NB4 (cell line): ENCODE data around the gene BAIAP2.

Experiments used
- DNase-seq: peaks from one replicate; pipeline ENCODE4 v3.0.0; 2010; ENCODE audit warnings: low read depth
- H3K4me3 ChIP-seq: one replicate; pipeline ENCODE4 v1.5.1; 2011; ENCODE audit warnings: mild to moderate bottlenecking, low read depth, low read length, moderate library complexity
- CTCF ChIP-seq: IDR thresholded peaks from one replicate; pipeline ENCODE4 v1.5.1; 2012; ENCODE audit warnings: low read depth, low read length
- MYC ChIP-seq: IDR thresholded peaks from 2 replicates; pipeline ENCODE4 v1.6.1; 2011; ENCODE audit warnings: low read depth, low read length
- POLR2A ChIP-seq: IDR thresholded peaks from 2 replicates; pipeline ENCODE4 v1.6.1; 2011; ENCODE audit warnings: mild to moderate bottlenecking; ENCODE audit not compliant: insufficient read length; ENCODE audit errors: extremely low read depth
- TF ChIP-seq, protein P1 (sequence below): IDR thresholded peaks from 2 replicates; pipeline ENCODE4 v1.6.1; 2011; ENCODE audit warnings: low read depth, low read length

Gene BAIAP2

DNA sequence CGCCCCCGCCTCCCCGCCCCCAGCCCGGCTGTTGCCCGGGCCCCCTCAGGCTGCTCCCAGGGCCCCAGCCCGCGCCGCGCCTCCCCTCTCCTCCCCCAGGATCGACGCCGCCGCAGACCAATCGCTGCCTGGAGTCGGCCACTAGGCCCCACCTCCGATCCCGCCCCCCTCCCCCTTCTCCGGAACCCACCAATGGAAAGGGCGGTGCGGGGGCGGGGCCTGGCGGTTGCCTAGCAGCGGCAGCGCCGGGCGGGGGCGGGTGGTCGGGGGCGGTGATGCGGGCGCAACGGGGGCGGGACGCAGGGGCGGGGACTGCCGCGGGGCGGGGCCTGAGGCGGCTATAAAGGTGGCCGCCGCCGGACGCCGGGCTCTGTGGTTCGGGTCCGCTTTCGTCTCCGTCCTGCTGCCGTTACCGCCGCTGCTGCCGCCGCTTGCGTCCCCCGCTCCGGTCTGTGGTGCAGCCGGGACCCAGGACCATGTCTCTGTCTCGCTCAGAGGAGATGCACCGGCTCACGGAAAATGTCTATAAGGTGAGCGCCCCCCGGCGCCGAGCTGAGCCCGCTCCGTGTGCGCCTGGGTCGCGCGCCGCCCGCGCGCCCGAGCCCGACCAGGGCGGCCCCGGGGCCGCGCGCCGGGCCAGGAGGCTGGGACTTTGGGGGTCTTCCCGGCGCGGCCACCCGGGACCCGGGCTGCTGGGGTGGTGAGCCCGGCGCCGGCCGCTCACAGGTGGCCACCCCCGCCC, at the start of gene BAIAP2:
BAIAP2 (plus strand) TSS at position 373 of the 742 bp plus-strand sequence; CDS start at position 477, 104 bp downstream.
- TF ChIP-seq POLR2A (peak; percentile 69), CTCF (no peak)
- TF ChIP-seq, protein P1, sequence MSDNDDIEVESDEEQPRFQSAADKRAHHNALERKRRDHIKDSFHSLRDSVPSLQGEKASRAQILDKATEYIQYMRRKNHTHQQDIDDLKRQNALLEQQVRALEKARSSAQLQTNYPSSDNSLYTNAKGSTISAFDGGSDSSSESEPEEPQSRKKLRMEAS: no peak
- H3K4me3 ChIP-seq: peak within 1 kb of the TSS; percentile 62
- peak; percentile 95 for DNase-seq

GRCh38 chr17:80986046-80986445, 48.9 kb upstream of the BAIAP2 start:
- TF ChIP-seq POLR2A (no peak), MYC (no peak), CTCF (no peak)
- TF ChIP-seq, protein P1: no peak
- H3K4me3 ChIP-seq: no peak overlapping the region
- DNase-seq: no peak

DNA sequence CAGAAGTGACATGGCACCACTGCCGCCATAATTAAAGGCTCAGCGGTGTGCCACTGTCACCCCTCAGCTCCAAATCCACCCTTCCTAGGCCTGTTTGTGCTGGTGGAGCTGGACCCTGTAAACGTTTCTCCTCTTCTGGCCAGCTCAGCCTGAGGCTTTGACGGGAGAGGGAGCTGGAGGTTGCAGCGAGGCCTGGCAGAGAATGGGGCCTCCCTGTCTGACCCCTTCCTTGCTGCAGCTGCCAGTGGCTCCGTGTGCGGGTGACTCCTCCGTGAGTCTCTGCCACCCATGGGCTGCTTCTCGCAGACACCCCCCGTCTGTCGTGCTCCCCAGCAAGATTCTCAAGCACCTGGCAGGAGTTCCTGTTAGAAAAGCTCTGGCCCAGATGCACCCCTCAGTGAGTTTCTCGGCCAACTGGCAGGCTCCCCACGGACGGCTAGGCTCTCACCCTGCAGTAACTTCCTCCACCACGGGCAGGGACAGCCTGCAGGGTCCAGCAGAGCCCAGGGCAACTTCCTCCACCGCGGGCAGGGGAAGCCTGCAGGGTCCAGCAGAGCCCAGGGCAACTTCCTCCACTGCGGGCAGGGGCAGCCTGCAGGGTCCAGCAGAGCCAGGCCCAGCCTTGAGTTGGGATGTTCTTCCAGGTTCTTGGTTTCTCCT, 48.0 kb upstream of the BAIAP2 start:
- DNase-seq: peak; percentile 68
- no peak overlapping the region for H3K4me3 ChIP-seq
- TF ChIP-seq CTCF: no peak
- no peak for TF ChIP-seq MYC
- TF ChIP-seq, protein P1: no peak
- no peak for TF ChIP-seq POLR2A

GRCh38 chr17:80987941-80988461, 47.0 kb upstream of the BAIAP2 start:
- peak; percentile 30 for DNase-seq
- no peak overlapping the region for H3K4me3 ChIP-seq
- TF ChIP-seq, protein P1: no peak
- no peak for TF ChIP-seq CTCF
- no peak for TF ChIP-seq MYC
- no peak for TF ChIP-seq POLR2A

- TF ChIP-seq, protein P1: no peak
- TF ChIP-seq POLR2A (no peak), CTCF (no peak), MYC (no peak)
- peak; percentile 12 for DNase-seq
- H3K4me3 ChIP-seq: no peak overlapping the region
Measured at GRCh38 chr17:80989586-80989913, 45.4 kb upstream of the BAIAP2 start.
